HG02678 (cell line): ENCODE data around the gene PNPLA3.
A peak's percentile ranks its signal among the peaks of the same experiment; 100 is the strongest.

Source experiments
- ATAC-seq: cut with Tn5 transposase; IDR thresholded peaks from one replicate; pipeline ENCODE4 v1.9.1; 2021; ENCODE audit warnings: mild to moderate bottlenecking, moderate library complexity; ENCODE audit not compliant: unreplicated experiment

Gene PNPLA3

GRCh38 chr22:43923191-43923590 lies 414 bp upstream of the PNPLA3 start:
- ATAC-seq: no peak

DNA sequence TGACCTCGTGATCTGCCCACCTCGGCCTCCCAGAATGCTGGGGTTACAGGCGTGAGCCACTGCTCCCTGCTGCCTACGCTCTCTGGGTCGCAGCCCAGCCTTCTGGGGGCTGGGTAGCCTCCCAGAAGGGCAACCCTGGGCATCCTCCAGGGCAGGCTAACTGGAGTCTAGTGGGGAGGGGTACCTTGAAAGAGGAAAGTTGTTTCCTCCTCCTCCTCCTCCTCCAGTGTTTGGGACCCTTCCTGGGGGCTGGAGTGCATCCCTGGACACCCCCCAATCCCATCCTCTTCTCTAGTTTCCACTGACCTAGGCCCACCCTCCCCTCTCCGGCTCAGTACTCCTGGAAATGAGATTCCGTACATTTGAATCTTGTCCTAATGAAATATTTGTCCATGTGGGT lies 1.3 kb downstream of the PNPLA3 start:
- no peak for ATAC-seq

DNA sequence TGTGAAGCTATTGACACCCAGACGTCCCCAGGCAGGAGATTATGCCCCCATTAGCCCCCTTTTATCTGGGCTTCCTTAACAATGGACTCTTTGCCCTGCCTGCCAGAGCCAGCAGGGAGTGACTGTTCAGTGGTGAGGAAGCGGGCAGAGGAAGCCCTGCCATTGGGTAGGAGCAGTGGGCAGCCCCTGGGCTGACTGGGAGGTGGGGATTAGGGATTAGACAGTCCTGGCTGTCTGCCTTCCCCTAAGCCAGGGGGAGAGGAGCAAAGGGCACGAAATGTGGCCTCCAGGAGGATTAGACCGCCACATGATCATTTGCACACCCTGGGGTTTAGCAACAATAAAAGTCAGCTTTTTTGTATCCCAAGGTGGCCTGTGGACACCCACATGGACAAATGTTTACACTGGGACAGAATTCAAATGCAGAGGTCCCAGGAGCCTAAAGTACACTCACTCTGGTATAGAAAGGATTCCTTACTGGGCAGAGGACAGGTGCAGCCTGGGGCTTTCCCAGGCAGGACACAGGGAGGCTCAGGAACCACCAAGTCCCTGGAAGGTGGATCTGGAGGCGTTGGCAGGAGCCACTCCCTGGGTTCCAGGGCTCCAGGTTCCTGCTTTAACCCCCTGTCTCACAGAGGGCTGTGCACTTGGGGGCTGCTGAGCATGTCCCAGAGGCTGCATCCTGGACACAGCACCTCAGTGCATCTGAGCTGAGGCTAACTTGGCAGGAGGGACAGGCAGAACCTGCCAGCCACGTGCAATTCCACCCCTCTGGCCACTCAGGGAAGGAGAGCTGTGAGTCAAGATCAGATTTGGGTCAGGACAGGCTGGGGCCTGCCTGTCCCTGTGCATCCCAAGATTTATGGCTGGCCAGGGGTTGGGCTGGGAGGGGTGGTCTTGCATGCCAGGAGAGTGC lies 2.1 kb downstream of the PNPLA3 start:
- no peak for ATAC-seq

GRCh38 chr22:43926349-43926710 lies 2.7 kb downstream of the PNPLA3 start:
- no peak for ATAC-seq

GRCh38 chr22:43928468-43928867 lies 4.9 kb downstream of the PNPLA3 start:
- ATAC-seq: no peak

DNA sequence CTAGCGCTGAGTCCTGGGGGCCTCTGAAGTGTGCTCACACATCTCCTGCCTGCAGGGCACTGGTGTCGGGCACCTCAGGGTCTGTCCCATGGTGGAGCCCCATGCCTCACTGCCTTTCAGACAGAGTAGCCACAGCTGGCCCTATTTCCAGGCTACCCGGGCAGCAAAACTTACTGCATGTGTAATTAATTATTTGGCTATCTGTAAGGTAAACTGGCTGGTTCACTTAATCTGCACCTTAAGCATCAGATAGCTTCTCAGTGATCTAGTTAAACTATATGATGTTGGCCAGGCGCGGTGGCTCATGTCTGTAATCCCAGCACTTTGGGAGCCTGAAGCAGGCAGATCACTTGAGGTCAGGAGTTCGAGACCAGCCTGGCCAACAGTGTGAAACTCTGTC lies 5.3 kb downstream of the PNPLA3 start:
- ATAC-seq: no peak

GRCh38 chr22:43931771-43932170 lies 8.2 kb downstream of the PNPLA3 start:
- ATAC-seq: no peak

DNA sequence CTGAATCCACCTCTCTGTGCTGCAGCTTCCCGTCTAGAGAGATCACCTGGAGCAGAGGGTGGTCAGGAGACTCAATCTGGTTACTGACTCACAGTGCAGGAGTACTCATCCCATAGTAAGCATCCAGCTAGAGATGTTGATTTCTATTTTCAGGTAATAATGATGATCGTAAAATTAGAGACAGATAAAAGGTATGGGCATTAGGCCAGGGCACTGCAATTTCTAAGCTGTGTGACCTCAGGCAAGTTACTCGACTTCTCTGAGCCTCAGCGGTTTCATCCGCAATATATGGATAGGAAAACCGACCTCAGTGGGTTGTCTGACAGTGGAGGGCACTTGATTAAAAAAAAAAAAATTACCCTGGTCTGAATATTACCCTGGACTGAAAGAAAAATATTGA lies 17.8 kb downstream of the PNPLA3 start:
- ATAC-seq: no peak

DNA sequence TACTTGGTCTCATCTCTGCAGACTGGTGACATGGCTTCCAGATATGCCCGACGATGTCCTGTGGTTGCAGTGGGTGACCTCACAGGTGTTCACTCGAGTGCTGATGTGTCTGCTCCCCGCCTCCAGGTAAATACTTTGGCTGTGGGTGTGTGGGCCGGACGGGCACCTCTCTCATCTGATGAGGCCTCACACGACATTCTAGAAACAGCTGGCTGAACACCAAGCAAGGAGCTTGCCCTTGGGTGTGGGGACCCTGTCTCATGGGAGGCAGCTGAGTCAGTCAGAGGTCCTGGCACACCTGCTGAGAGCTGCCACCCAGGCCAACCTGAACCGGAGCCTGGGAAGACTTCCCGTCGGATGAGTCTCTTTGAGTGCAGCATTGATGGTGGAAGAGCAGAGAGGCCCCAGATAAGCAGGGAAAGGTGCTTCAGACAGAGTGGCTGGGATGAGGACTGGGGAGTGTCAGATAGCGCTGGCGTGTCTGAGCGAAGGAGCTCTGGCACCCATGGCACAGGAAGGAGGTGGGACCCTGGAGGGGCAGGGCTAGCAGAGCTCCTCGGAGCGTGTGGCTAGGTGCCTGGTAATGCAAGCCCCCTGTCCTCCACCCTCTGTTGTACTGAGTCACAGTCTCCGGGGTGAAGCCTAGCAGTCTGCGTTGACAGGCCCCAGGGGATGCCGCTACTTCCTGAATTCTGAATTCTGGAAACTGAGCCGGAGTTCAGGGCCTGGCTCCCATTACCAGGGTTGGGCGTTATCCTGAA lies 21.2 kb downstream of the PNPLA3 start:
- ATAC-seq: no peak

GRCh38 chr22:43945632-43946383 lies 22.2 kb downstream of the PNPLA3 start:
- ATAC-seq: no peak

DNA sequence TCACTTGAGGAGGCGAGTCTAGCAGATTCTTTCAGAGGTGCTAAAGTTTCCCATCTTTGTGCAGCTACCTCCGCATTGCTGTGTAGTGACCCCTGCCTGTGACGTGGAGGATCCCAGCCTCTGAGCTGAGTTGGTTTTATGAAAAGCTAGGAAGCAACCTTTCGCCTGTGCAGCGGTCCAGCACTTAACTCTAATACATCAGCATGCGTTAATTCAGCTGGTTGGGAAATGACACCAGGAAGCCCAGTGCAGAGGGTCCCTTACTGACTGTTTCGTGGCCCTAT lies 22.7 kb downstream of the PNPLA3 start:
- ATAC-seq: no peak

- ATAC-seq: no peak
Measured at GRCh38 chr22:43948836-43949406, 25.3 kb downstream of the PNPLA3 start.

DNA sequence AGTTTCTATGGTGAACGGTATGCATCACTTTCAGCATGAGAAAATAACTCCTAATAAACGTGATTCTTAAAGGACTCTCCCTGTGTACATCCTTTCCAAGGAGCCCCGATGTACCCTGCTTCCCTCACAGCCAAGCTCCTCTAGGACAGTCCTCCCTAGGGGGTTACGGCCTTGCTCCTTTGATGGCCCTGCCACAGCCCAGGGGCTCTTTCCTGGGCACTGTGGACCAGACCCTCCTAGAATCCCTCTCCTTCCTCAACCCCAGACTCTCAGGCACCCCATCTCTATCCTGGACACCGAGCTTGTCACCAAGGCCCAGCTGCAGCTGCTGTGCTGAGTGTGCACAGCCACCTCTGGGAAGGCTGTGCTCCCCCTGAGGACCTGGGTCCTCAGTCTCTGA lies 27.8 kb downstream of the PNPLA3 start:
- no peak for ATAC-seq

- ATAC-seq: no peak
Measured at GRCh38 chr22:43951966-43952365, 28.4 kb downstream of the PNPLA3 start.

DNA sequence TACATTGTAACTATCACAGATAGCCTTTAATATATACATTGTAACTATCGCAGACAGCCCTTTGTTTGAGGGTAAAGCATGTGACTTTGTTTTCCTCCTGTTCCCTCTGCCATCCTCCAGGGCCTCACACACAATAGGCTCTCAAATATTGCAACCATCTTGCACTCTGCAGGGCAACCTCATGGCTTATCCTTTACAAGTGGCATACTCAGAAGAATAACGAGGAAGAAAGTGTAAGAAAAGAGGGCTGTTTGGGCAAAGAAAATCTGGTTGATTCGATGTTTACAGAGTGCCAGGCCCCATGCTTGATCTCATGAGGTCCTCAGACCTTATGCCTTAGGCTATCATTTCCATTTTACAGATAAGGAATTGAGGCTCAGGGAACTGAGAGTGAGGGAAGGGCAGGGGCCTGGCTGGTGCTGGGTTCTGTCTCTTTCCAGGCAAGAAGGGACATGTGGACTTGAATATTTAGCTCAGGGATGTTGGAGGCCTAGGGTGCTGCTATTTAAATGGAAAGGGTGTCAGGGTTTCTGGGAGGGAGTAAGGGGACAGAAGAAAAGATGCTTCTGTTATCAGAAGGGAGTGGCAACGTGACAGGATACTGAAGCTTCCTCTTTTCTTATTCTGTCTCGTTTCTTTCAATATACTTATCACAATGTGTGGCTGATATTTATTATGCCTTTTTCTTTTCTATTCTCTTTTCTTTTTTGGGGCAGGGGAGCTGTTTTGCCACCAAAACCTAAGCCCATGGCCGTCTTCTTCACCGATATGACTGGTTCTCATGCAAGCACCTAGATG lies 30.6 kb downstream of the PNPLA3 start:
- no peak for ATAC-seq

GRCh38 chr22:43955040-43955882 lies 31.7 kb downstream of the PNPLA3 start, which contains the start of gene SAMM50:
Gene SAMM50 (plus strand): TSS chr22:43955442. CDS start chr22:43955578, 136 bp downstream.
- ATAC-seq: peak; percentile 95

DNA sequence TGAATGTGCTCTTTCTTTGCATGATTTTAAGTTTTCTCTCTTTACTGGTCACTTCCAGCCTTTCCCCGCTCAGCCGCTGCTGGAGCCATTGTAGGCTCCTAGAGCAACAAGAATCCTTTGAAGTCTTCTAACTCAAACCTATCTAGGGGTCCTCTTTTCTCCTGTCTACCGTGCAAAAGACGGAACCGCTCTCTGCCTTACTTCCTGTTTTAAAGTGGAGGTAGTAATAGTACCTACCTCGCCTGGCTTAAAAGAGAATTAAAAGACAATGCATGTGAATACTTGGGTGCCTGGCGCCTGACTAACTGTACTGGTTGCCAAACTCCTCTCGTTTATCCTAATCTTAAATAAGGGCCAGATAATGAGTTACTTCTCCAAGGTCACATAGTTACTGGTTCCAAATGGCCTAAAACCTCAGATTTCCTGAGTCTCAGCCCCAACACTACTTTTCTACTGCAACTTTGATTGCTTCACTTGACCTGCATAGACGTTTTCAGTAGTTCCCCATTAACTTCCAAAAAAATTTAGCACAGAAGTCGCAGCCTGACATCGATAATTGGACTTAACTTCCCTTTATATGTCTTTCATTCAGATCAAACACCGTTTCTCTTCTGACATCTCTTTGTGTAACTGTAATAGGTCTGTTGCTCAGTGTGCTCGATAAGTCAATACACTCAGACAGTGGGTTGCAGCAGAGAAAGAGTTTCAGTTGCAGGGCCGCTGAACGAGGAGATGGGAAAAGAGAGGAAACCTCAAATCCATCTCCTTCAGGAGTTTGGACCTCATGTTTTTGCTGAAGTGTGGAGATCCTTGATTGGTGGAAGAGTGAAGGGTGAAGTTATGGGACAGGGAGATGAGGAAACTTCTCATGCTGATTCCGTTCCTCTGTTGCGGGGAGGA lies 32.5 kb downstream of the PNPLA3 start:
- no peak for ATAC-seq

DNA sequence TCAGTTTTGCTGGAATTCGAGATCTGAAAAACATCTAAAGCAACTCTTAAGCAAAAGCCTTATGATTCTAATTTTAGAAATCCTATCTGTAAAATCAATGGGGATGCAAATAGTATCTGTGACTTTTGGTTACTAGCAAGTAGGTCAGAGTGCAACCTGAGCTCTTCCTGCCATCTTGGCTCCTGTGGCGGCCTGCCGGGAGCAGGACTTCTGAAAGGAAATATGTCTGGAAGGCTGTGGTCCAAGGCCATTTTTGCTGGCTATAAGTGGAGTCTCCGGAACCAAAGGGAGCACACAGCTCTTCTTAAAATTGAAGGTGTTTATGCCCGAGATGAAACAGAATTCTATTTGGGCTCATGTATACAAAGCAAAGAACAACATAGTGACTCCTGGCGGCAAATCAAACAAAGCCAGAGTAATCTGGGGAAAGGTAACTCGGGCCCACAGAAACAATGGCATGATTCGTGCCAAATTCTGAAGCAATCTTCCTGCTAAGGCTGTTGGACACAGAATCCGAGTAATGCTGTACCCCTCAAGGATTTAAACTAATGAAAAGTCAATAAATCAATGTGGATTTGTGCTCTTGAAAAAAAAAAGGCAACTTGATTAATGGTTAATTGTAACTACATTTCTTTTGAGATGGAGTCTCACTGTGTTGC lies 33.3 kb downstream of the PNPLA3 start:
- no peak for ATAC-seq
